GM04504 (cell line): Measurements from ENCODE around the gene LYL1.
A peak's percentile ranks its signal among the peaks of the same experiment; 100 is the strongest.

Experiments used
- DNase-seq: peaks from one replicate; pipeline ENCODE4 v3.0.0-alpha.2; 2012; ENCODE audit warnings: low read depth

Gene LYL1

DNA sequence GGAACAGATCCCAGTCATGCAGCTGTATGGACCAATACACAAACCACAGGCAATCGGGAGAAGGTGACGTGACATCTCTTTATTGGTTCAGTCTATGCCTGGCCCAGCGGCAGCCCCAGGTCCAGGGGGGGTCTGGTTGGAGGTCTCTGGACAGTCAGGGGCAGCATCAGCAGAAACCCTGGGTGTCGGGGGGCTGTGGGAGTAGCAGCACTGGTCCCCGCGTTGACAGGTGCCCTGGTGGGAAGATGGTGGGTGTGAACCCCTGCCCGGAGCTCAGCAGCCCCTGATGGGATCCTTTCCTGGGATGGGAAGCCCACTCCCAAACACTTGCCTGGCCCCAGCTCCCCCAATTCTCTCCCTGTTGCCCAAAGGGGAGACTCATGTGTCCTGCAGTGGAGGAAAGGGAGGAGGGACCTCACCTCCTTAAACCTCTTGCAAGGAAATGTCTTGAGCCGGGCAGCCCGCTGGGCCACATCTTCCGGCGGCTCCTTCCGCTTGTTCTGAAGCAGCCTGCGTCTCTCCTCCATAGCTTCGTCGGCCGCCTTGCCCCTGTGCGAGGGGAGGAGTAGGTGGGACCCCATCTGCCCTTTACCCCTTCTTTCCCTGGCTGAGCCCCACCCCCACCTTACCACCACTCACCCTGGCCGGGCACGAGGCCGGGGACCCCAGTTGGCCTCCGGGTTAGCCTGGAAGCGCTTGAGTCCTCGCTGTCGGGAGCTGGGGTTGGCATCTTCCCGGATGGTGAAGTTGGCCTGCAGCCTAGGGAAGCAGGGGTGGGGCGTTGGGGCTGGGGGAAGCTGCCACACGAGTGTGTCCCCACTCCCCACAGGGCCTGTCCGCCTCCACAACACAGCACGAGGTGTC, 2.4 kb upstream of the LYL1 start:
- DNase-seq = no peak

DNA sequence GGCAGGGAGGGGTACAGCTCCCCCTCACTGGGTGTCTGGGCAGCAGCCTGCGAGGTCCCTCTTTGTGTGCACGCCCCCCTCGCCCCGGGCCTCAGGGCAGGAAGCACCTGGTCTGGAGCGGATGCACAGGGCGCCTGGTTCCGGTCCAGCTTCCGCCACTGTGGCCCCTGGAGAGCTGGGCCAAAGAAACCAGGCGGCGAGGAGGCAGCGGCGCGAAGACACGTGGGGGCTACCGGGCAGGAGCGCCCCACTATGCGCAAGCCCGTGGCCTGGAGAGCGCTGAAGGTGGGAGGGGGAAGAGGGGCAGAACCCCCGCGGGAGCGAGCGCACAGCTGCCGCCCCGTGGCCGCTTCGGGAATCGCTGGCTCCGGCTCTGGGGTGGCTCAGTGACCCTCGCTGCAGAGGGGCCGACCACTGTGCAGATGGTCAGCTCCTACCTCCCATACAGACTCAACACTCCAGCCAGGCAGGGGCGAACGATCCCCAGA, 1.7 kb upstream of the LYL1 start:
- DNase-seq = no peak

DNA sequence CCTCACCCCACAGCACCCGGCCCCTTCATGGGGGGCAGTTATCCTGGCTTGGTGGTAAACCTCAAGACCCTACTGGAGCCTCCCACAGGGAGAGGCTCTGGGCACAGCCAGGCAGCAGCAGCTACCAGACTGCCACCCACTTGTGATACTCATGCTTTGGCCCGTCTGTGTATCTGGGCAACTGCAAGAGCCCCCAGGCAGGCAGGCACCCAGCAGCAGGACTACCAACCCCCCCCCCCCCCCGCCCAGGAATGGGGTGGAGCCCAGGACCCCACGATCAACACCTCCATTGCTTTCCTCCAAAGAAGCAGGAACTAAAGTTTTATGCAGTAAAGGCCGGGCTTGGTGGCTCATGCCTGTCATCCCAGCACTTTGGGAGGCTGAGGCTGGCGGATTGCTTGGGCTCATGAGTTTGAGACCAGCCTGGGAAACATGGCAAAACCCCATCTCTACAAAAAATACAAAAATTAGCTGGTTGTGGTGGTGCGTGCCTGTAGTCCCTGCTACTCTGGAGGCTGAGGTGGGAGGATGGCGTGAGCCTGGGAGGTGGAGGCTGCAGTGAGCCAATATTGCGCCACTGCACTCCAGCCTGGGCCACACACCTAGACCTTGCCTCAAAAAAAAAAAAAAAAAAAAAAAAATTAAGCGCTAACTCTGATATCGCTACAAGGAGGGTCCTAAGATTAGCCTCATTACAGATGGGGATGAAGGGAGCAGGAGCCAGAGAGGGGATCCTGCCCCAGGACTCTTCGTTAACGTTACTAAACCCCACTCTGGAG, 1.1 kb upstream of the LYL1 start:
- no peak for DNase-seq

DNA sequence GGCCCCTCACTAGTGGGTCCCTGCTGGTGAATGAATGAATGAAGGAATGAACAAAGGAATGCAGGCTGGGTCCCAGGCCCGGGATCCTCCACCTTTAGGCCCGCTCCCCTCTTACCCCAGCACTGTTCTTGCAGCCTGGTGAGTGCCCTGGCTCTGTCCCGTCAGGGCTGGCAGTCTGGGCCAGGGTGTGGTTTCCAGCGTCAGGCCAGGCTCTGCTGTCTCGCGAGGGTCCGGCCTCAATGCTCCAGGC, 317 bp downstream of the LYL1 start:
- peak; percentile 22 for DNase-seq

DNA sequence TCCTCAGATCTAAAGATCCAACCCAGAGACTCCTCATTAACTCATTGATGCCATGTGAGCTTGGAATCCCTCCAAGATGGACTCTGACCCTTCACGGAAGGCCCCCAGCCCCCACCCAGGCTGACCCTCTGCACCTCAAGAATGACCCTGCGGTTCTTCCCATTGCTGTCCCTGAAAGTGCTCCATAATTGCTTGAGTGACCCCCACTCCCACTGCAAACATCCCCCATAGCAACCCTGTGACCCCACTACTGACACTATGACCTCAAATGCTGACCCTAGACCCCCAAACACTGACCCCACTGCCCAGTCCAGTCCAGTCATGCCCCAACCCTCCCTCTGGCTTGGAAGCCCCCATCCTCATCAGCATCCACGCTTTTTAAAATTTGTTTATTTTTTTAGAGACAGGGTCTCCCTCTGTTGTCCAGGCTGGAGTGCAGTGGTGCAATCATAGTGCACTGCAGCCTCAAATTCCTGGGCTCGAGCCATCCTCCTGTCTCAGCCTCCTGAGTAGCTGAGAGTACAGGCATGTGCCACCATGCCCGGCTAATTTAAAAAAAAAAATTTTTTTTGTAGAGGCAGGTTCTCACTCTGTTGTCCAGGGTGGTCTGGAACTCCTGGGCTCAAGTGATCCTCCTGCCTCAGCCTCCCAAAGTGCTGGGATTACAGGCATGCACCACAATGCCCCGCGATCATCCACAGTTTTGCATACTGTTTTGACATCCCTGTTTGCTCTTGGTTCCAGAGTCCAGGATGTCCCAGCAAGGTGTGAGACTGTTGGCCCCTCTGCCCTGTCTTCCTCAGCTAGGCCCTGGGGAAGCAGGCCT, 855 bp downstream of the LYL1 start:
- no peak for DNase-seq

DNA sequence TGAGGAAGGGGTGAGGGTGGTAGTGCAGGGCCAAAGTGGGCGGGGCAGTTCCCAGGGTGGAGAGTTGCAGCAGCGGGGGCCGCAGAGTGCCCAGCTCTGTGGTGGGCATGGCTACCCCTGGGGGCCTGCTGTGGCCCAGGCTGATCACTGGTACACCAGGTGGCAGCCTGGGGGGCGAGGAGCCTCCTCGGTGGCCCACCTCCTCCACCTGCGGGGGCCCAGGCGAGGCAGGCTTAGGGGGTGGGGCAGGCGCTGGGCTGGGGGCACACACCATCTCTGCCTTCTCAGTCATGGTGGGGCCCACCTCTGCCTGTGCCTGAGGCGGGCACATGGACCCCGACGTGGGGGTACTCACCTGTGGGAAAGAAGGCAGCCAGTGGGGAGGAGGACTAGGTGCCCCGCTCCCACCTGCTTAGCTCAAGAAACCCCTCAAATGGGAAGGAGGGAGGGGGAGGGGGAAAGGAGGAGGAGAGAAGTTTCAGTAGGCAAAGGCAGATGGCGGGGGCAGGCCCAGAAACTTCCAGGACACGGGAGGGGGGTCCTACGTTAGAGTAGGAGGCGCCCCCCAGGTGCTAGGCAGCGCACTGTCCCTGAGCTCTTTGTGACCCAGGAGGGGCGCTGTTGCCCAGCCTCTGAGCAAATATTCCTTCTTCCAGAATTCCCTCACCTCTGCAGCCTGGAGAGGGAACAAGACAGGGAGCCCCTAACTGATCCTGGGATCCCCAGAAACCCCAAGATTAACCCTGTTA, 1.6 kb downstream of the LYL1 start:
- no peak for DNase-seq

DNA sequence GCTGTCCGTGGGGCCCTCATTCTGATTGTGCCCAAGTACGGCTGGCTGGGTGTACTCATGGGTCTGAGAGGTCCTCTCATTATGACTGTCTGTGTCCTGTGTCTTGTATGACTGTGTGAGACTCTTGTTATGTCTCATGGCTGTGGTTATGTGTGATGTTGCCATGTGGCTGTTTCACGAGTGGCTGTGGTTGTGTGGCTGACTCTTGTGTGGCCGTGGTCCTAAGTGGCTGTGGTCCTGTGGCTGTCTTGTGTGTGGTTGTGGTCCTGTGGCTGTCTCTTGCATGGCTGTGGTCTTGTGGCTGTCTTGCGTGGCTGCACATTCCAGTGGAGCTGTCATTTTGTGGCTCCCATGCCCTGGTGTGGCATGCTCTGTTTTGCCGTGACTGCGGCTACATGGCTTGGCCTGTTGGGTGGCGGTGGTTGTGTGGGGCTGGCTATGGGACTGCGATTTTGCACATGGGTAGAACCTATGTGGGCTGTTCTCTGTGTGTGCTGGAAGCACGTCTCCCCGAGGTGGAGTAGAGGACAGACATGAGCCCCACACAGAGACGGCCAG, 2.5 kb downstream of the LYL1 start:
- no peak for DNase-seq

DNA sequence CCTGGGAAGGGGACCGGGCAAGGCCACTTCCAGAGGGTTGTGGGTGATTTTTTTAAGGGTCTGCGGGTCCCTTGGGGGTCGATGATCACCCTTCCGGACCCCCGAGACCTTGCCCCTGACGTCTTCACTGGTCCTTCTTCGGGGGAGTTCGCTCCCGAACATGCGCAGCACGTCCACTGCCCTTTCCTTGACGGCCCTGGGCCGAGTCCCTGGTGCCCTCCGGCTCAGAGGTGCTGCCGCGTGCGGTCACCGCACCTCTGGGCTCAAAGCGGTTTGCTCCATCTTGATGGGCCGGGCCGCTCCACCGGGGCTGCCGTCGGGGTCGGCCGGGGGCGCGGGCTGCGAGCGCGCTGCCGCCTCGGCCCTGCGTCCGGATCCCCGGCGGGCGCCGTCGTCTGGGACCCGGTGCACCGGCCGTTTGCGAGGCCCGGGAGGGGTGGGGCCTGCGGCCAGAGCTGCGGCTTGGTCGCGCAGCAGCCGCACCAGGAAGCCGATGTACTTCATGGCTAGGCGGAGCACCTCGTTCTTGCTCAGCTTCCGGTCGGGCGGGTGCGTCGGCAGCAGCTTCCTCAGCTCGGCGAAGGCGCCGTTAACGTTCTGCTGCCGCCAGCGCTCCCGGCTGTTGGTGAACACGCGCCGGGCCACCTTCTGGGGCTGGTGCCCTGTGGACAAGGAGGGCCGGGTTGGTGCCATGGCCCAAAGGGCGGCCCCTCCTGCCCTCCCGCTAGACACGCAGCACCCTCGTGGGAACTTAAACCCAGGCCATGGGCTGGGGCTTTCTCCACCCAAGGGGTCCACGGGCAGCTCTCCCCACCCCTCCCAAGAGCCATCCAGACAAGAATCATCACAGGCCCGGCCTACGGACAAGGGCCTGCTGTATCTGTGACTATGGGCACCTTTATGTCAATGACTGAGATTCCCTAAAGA, 3.3 kb downstream of the LYL1 start:
- peak; percentile 35 for DNase-seq

DNA sequence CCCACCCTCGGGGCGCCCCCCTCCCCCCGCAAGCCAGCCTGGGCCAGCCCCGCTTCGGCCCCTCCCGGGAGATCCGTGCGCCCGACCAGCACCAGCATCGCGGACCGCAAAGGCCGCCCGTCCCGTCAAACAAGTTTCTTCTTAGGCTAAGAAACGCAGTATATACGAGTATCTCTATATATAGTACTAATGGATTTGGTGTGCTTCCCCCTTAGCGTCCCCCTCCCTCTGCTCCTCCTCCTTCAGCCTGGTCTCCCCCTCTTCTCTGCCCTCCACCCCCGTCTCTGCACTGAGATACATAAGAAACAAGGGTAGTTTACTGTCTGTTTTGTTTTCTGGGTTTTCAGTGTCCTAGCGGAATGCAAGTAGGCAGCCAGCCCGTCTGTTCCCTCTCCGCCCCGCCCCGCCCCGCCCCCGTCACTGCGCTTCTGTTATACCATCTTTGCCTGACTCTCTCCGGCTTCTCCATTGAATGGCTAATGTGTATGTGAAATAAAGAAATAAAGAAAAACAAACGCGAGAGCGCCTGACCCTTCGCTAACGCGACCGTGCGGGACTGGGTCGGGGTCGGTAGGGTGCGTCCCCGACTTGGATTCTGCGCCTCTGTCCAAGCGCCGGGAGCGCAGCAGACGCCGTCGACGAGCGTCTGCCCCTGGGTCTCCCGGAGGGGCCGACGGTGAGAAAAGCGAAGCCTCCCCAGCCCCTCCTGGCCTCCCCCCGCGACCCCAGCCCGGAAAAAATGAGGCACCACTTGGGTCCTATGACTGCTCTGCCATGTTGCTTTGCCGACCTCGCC, 4.2 kb downstream of the LYL1 start:
- peak; percentile 30 for DNase-seq

DNA sequence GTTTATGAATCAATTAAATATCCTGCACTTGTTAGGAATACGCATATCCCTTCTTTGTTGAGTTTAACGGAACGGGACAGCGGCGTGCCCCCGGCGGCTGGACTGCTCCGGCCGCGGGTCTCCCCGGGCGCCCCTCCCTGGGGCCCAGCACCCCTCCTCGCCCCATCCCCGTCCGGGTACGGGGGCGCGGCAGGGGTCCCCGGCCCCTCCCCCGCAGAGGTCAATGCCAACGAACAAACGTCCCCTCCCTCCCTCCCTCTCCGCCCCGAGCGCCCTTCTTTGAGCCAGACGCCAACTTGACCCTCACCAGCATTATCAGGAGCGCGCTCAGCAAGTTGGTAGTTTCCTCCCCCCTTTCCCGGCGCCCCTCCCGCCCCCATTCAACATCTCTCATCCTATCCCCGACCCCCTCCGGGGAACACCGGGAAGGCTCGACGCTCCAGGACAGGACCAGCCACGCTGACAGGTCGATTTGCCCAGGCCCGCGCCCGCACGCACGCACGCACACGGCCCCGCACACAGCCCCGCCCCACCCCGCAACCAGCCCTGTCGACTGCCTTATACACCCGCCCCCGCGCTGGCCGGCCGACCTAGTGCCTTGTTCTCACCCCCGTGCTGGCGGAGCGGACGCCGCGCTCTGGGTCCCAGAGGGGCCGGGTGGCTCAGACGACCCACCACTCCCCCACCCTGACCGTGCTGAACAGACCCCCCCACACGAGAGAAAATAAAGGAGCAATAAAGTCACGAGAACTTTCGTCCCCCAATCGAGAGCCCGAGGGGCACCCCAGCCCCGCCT, 5.0 kb downstream of the LYL1 start:
- DNase-seq = no peak

DNA sequence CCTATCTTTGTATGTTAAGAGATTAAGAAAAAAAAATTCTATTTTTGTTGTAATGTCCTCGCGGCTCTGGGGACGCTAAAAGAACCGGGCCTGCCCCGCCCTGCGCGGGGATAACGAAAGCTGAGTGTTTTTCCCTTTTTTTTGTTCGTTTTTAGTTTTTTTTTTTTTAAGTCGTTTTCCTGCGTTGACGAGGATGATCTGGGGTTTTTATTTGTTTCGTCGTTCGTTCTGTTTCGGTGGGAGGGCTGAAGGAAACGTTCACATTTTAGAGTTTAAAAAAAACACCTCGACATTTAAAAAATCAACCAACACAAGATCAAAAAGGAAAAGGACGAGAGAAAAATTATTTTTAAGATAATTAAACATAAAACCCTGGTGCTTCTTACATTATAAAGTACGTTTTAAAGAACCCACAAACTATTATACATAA, 5.6 kb downstream of the LYL1 start:
- DNase-seq = no peak

DNA sequence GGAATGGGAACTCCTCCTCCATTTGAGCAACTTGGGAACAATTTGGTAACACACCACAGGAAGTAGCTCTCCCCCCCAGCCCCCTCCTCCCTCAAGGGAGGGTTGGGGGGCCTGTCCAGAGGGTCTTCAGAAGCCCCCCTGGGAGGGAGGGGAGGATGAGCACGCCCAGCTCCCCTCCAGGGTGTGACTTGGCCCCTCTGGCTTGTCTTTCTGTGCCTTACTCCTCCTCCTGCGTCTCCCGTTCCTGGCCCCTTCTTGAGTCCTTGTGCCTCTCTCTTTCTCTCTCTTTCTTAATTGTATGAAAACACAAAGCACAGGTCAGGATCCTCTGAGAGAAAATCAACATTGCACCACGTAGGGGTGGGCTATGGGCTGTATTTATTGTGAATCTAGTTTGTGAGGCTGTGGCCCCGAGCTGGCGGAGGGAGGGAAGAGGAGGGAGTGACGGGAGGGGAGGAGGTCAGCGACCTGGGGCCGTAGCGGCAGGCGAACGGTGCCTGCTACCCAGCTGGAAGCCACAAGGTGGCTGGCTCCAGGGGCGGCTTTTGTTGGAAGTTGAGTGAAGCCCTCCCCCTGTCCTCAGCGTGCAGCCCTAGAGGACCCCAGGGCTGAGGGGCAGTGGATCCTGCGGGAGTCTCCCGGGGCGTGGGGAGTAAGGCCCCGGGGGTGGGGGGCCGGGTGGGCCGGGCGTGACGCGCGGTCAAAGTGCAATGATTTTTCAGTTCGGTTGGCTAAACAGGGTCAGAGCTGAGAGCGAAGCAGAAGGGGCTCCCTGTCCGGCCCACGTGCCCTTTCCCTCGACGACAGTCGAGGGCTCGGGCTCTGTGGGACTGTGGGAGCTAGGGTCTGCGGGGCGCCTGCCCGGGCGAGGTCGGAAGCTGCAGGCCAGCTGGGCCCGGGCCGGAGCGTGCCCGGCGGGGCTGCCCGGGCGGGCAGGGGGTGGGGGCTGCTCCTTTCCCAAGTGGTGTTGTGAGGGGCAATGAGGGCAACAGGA, 6.4 kb downstream of the LYL1 start:
- no peak for DNase-seq

DNA sequence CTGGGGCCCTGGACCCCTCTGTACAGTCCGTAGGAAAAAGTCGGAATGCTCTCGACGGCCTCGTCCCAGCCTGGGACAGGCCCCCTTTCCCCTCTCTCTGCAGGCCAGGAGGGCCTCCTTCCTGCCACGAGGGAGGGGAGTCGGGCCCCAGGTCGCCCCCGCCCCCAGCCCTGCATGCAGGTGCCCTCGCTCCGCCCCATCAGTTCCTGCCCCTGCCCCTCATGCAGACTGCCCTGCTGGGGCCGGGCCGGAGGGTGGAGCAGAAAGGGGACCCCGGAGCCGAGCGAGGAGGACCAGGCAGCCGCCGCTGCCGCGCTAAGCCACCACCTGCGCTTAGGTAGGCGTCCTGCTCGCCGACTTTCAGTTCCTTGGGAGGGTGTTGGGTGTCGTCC, 7.3 kb downstream of the LYL1 start:
- DNase-seq = no peak

DNA sequence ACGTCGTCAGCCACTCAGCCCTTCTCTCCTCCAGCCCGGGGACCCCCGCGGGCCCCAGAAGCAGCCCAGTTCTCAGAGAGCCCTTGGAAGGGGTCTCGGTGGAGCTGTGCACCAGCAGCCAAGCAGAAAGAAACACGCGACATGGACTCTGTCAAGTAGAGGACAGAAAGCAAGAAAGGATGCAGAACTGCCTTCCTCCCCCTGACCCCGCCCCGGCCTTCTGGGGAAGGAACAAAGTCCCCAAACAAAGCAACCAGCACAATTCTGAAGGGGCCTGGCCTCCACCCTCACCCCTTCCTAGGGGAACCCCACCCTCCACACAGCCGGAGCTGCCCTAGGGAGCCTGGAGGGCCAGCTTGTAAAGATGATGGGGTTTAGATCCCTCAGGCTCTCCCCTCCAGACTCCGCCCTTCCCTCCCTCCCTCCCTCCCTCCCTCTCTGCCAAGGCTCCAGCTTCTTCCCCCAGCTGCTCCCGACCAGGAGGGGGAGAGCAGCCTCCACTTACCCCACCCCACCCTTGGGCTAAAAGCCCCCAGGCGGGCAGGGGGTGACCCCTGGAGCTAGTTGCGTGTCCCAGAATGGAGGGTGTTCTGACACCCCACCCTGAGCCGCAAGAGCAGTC, 7.8 kb downstream of the LYL1 start:
- no peak for DNase-seq

DNA sequence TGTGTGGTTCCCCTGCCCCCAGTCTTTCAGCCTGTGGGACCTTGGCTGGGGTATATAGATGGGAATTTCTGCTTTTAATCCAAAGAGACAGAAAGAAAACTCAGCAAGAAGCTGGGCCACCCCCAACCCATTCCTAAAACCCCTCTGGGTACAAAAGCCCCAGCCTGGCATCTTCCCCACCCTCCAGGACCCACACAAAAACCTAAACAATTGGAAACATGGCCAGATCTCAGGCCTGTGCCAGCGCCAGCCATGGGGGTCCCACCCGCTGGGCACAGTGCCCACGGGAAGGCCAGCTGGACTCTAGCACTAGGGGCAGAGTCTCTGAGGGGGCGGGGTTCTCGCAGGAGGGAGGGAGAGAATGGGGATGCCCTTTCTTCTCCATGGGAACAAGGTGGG, 8.6 kb downstream of the LYL1 start:
- DNase-seq = no peak

DNA sequence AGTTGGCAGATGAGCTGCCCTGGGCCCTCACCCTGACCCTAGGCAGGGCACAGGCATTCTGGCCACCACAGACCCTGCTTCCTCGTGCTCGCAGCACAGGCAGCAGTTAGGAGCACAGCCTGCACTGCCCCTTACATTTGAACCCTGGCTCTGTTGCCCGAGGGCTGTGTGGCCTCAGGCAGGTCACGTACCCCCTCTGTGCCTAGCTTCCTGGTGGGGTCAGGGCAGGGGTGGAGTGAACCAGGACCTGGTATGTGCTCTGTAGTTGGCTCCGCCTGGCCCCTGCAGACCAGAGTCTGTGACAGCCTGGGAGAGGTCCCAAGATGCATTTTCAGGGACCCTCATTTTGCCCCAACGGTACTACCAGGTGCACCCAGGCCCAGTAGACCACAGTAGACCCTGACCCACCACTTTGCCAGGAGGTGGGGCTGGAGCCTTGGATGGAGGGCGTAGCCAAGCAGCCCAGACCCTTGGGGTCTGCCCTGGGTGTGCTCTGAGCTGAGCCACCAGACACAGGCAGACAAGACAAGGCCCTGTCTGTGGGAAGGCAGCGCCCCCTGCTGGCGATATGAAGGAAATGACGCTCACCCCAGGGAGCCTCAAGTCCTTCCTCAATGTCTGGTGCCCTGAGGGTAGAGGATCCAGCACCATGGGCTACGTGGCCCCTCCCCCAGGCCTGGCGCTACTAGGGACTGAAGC, 9.1 kb downstream of the LYL1 start:
- peak; percentile 51 for DNase-seq
